T-helper 2 cell (primary cell): Measurements from ENCODE around the gene LRP6.

Experiments used
- DNase-seq, 5 experiments: peaks; one replicate each; pipeline versions ENCODE4 v3.0.0 to v3.0.0-alpha.2; 2012 to 2022

Gene LRP6

DNA sequence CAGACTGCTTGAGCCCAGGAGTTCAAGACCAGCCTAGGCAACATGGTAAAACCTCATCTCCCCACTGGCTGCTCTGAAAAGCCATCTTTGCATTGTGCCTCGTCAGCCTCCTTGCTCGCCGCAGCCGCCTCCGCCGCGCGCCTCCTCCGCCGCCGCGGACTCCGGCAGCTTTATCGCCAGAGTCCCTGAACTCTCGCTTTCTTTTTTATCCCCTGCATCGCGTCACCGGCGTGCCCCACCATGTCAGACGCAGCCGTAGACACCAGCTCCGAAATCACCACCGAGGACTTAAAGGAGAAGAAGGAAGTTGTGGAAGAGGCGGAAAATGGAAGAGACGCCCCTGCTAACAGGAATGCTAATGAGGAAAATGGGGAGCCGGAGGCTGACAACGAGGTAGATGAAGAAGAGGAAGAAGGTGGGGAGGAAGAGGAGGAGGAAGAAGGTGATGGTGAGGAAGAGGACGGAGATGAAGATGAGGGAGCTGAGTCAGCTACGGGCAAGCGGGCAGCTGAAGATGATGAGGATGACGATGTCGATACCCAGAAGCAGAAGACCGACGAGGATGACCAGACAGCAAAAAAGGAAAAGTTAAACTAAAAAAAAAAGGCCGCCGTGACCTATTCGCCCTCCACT is 155.8 kb downstream of the LRP6 start:
- DNase-seq: peak in 2 of 5 experiments; percentile 15 to 26

- DNase-seq: no peak
Observed at GRCh38 chr12:12108441-12109058, 158.3 kb downstream of the LRP6 start.

DNA sequence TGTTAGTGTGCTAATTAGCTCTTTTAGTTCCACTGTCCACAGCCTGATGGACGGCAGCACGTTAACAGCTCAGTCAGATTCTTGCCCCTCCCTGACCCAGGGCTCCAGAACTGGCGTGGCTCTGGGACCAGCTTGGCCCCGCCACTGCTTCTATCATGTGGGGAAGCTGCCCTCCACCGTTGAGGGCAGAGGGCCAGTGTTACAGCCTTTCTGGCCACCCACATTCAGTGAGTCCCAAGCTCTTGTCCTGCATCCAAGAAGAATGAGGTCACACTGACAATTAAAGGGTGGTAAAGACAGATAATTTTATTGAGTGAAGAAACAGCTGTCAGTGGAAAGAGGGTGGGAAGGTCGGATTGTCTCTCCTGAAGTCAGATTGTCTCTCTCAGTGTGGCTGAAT is 159.2 kb downstream of the LRP6 start:
- DNase-seq: no peak

- DNase-seq: peak in 1 of 5 experiments; percentile 16
Observed at GRCh38 chr12:12099102-12099501, 167.7 kb downstream of the LRP6 start.

DNA sequence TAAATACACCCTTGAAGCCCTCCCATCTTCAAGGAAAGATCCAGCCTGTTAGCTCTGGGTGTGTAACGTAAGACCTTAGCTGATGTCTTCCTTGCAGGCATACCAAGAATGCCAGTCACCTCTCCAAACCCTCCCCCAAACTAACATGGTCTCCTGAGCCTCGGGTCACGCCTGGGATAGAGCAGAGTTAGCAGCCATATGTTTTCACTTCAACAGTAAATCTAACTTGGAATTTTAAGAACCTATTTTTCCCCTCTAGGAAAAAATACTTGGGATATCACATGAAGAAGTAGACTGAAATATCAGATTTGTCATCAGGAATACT is 168.2 kb downstream of the LRP6 start:
- no peak for DNase-seq

DNA sequence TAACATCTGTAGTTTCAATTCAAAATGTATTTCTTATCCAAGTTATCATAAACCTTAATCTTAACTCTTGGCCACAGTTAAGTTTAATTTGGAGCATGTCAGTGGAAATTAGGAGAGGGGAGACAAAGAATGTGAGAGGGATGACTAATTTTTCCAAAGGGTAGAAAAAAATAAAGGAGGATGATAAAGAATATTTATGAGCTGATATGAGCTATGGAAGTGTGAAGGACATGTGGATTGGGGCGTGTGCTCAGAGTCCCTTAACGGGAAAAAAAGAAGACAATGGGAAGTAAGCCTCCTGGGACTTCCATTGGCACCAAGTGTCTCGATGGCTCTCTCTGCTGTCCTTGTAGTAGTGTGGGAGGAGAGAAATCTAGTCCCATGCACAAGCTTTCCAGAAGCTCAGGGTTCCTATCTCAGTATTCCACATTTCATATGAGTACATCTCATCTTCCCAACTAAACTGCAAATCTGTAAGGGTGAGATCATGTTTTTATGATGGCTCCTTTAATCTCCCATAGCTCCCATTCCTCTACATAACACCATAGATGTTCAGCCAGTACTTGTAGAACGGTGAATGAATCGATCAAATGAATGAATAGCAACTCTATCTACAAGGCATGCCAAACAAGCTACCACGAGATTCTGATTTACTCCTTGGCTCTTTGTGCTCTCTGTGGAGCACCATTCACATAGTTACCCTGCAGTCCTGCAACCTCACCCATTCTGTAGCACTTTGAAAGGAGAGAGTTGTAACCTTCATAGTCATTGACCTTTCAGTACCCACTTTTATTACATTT is 168.8 kb downstream of the LRP6 start:
- no peak for DNase-seq

DNA sequence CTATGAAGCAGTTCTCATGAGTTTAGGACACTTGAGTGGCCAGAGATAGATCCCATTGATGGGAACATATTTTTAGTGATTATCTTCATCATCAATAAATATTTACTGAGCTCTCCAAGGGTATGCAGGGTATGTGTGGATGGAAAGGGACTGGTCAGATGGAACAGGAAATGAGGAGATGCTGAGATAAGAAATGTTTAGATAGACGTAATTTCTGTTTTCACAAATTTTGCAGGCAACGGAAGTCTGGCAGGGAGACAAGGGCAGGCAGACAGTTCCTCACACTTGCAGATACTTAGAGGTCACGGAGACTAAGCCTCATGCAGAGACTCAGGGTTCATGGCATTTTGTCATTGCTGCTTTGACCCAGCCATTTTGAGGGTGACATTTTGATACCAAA is 171.8 kb downstream of the LRP6 start:
- DNase-seq: no peak

DNA sequence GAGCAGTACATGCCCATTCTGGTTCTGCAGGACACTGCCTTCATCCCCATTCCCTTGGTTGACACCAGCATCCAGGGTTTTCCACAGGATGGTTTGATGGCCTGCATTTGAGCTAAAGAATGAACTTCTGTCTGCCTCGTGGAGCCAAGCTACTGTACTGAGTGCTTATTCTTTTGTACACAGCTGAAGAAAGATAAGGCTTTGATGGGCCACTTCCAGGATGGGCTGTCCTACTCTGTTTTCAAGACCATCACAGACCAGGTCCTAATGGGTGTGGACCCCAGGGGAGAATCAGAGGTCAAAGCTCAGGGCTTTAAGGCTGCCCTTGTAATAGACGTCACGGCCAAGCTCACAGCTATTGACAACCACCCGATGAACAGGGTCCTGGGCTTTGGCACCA is 172.4 kb downstream of the LRP6 start:
- no peak for DNase-seq

DNA sequence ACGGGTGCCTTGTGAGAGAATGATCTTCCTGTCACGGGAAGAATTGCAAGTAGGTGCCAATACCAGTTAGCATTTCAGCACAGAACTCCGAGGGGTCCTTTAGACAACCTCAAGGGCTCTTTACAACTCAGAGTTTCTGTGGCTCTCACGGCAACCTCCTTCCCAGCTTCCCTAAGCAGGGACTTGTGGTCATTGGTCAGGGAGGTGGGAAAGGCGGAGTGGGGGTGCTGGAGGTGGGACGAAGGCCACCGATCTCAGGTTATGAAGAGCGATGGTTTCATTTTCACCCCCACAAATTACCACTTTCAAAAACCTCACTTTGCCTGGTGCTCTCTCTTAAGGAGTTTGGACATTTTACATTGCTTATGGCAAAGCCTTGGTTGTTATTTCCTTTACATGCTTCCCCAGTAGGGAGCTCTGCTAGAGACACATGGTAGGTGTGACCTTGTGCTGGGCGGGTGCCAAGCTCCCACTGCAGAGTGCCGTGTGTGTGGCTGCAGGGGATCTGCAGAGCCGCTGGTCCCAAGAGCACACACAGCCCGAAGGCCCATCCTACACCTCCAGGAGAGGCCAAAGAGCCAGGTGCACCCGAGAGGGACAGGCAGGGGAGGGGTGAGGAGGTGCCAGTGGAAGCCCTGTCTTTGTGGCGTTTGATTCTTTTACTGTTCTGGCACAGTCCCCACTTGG is 174.7 kb downstream of the LRP6 start:
- no peak for DNase-seq

- no peak for DNase-seq
Observed at GRCh38 chr12:12091071-12091470, 175.8 kb downstream of the LRP6 start.

- no peak for DNase-seq
Observed at GRCh38 chr12:12088761-12089160, 178.1 kb downstream of the LRP6 start.

GRCh38 chr12:12088147-12088546 is 178.7 kb downstream of the LRP6 start:
- DNase-seq: no peak

DNA sequence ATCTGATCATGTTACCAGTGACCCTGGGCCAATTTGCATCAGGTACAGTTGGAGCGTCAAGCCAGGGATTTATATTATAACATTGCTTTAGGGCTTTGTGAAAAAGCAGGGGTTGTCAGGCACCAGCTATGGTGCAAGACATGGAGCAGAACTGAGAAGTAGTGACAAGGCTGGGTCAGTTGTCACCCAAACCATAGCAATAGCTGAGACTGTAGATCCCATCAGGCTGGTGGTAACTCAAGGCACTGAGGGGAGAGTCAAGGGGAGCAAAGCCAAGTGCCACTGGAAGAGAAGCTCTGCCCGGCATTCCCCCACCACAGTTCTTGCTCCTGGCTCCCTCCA is 179.2 kb downstream of the LRP6 start:
- DNase-seq: no peak

DNA sequence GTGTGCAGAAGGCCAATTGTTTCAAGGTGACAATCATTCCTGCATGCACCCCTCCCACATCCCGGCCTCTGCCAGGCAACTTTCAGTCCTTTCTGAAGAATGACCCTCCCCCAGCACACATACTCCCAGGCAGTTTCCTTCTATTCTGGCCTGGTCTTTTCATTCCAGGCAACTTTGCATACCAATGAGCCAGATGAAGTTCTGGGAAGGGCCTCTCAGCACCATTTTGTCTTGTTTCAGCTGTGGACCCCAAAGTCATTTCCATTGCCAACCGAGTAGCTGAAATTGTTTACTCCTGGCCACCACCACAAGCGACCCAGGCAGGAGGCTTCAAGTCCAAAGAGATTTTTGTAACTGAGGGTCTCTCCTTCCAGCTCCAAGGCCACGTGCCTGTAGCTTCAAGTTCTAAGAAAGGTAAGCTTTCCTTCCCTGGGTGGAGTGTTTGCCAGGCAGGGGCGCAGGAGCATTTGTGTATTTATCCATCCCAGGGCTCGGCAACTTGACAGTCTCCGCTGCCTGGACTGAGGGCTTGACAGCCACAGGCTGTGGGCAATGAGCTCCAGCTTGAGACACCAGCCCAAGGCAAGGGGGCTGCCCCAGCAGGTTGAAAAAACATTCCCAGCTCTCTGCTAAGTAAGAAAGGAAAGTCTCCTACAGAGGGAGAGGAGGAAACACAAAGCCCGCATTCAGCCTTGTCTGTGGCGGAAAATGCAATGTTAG is 179.7 kb downstream of the LRP6 start:
- DNase-seq: no peak

DNA sequence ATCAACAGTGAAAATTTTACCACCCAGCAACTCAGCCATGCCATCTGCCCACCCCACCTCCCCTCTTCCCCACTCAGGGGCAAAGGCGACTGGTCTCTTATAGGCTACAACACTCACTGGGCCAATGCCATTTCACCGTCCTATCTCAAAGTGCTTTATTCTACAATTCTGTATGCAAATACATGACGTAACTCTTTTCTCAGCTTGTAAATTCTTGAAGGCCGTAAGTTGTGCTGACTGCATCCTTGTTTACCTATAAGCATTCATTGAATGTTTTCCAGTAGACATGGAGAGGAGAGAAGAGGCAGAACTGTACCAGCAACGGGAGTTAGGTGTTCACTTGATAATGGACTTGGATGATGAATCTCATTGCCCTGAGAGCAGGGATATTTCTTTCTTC is 180.5 kb downstream of the LRP6 start:
- DNase-seq: no peak

DNA sequence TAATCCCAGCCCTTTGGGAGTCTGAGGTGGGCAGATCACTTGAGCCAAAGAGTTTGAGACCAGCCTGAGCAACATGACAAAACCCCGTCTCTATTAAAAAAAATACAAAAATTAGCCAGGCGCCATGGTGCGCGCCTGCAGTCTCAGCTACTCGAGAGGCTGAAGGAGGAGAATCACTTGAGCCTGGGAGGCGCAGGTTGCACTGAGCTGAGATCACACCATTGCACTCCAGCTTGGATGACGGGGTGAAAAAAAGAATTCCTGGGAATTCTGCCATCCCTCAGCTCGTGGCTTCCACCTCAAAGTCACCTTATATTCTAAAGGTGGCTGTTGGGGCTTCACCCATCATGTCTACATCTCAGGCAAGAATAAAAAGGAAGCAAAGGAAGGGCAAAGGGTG is 183.2 kb downstream of the LRP6 start:
- DNase-seq: no peak

DNA sequence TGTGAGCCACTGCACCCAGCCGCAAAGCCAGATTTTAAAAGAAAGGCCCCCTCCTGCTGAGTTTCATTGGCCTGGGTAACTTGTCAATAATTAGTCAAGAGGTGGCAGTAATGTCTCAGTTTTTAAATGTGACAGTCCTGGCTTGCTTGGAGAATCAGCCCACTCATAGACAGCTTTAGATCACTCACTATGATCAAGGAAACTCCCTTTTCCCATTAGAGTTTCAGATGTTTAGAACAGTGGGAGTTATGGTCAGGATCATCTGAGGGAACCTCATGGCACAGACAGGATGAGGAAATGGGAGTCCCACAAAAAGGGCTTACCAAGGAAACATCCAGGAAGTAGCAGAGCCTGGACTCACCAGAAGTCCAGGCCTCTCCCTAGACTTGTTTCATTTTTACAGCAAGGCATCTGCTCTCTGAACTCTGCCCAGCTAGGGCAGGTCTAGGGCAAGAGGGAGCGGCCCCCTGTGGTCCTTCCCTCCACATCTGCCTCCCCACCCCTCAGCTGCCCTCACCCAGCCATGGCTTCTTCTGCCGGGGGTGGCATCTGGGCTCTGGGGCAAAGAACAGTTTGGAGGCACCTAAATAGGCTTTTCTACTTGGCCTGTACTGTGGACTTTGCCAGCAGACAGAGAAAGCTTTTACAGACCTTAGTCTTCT is 184.9 kb downstream of the LRP6 start:
- DNase-seq: peak in 1 of 5 experiments; percentile 12

- no peak for DNase-seq
Observed at GRCh38 chr12:12079291-12079690, 187.6 kb downstream of the LRP6 start.

DNA sequence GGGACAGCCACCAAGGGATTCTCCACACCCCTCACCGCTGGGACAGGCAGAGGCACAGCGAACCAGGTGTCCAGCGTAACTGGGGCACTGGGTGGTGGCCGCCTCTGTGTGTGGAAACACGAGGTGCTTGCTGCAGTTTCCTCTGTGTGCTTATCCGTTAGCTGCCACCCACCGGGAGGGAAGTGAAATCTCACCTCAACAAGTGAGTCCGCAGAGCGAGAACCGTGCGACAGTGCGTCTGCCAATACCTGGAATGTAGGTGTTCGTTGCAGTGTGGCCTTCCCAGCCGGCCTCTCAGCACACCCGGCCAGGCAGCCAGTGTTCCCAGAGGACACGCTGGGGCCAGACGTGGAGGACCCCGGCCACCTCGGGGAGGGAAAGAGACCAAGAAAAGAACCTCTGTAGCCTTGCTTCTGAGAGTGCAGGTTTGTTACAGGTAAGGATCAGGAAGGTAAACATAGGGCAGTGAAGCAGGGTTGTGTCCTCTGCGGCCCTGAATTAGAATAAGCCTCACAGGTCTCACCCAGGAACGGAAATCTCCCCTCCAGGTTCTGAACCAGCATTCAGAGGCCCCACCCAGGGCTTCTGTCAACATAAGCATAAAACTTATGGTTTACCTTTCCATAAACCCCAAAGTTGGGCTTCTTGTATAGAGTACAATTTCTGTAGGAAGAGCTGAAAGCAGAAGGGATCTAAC is 194.6 kb downstream of the LRP6 start:
- peak in 3 of 5 experiments; percentile 6 to 64 (median 12) for DNase-seq

DNA sequence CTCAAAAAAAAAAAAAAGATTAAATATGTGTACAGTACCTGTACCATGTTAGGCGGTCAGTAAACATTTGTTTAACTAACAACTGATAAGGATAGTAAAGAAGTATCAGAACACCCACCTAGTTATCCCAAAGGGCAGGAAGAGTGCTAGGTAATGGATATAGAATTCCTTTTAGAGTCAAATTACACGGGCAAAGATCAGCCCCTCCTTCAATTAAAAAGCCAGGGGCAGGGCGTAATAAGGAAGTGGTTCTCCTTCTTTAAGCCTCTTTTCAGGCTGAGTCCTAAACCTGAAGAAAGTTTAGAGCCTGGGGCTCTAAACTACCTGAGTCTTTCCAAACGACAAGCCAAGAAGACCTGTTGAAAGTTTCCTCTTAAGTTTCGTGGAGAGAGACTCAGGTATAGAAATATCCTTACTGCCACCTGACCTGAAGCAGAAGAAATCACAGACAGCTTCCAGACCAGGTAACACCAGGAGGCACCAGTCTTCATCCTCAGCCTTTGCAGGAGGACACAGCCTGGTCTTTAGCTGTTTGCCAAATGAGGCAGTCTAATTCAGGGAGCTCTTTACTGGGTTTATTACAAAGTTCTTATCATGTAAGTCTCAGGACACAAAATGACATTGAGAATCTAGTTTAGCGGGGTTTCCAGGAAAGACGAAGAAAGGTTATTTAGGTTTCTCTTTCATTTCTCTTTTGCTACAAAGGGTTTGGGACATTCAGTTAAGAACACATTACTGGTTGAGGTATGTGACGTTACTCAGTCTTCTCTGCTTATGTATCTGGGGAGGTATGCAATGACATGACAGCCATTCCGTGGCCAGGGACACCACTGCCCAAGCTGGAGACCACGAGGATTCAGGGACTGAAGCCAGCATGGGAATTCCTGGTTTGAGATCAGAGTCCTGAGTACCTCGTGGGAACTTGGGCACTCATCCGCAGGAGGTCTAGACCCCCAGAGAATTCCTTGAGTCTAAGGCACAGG is 195.9 kb downstream of the LRP6 start, which contains the start of gene BCL2L14:
BCL2L14 (plus strand) TSS at position 266 of the 983 bp plus-strand sequence. CDS start 8,367 bp downstream, outside the sequence.
- peak in 1 of 5 experiments; percentile 73 for DNase-seq
